SK-N-SH (cell line): ENCODE data around the gene GPR37L1. TPM values are rescaled to one million over a fixed set of nuclear protein-coding genes. Genes with fewer than 3 reads are reported as not detected.

Experiments
- CTCF ChIA-PET: fragments of 300-600, 350-600 bp; formaldehyde crosslinking; extraction: SDS; loops from one replicate; lab custom pipeline; 2021; lab: Yijun Ruan, JAX
- POLR2A ChIA-PET: fragments of 350-600 bp; sonication (Branson Sonifier 250); formaldehyde crosslinking; extraction: SDS; loops from one replicate; lab custom pipeline; 2020; ENCODE audit warnings: antibody characterized with exemption, inconsistent platforms; lab: Yijun Ruan, JAX
- DNase-seq: peaks from one replicate; pipeline ENCODE4 v3.0.0; 2012
- H2AFZ ChIP-seq: fragments of 200-600 bp; sonication (generic); 2 replicates; pipeline ENCODE4 v1.8.1; 2016; ENCODE audit warnings: antibody characterized with exemption, mild to moderate bottlenecking, low read depth
- H3F3A ChIP-seq: fragments of 200-600 bp; sonication (generic); replicated peaks from 2 replicates; pipeline ENCODE3; 2016; ENCODE audit warnings: antibody characterized with exemption, mild to moderate bottlenecking; ENCODE audit not compliant: insufficient read depth
- H3K27ac ChIP-seq, 2 experiments: fragments of 200-500 bp in 1 of 2; fragments of 200-600 bp in 1 of 2; sonication (Bioruptor generic) in 1 of 2; sonication (generic), shearing (Covaris generic) in 1 of 2; 2 replicates each; pipeline versions ENCODE4 v1.5.1 to v1.6.1; 2014 to 2016; ENCODE audit warnings: low read depth in 2 of 2, inconsistent platforms in 1 of 2, low read length in 1 of 2, mild to moderate bottlenecking in 1 of 2, mixed read lengths in 1 of 2
- H3K27me3 ChIP-seq: fragments of 200-600 bp; sonication (generic), shearing (Covaris generic); 2 replicates; pipeline ENCODE4 v1.6.1; 2016; ENCODE audit warnings: mixed run types; ENCODE audit not compliant: insufficient read depth
- H3K36me3 ChIP-seq, 2 experiments: fragments of 200-500 bp in 1 of 2; fragments of 200-600 bp in 1 of 2; sonication (Bioruptor generic) in 1 of 2; sonication (generic) in 1 of 2; replicated peaks in 1 of 2; 2 replicates each; pipeline versions ENCODE3 to v1.5.1; 2014 to 2016; ENCODE audit warnings: low read length in 1 of 2, mild to moderate bottlenecking in 1 of 2; ENCODE audit not compliant: insufficient read depth in 2 of 2, control insufficient read depth in 1 of 2
- H3K4me1 ChIP-seq, 2 experiments: fragments of 200-500 bp in 1 of 2; fragments of 200-600 bp in 1 of 2; sonication (Bioruptor generic) in 1 of 2; sonication (generic), shearing (Covaris generic) in 1 of 2; 2 replicates each; pipeline versions ENCODE4 v1.5.1 to v1.6.1; 2014 to 2016; ENCODE audit warnings: low read depth in 1 of 2, low read length in 1 of 2, mixed run types in 1 of 2; ENCODE audit not compliant: insufficient read depth in 2 of 2, control insufficient read depth in 1 of 2
- H3K4me2 ChIP-seq: fragments of 200-600 bp; sonication (generic), shearing (Covaris generic); 2 replicates; pipeline ENCODE4 v1.6.1; 2017; ENCODE audit warnings: mixed run types
- H3K4me3 ChIP-seq, 2 experiments: fragments of 200-500 bp in 1 of 2; fragments of 200-600 bp in 1 of 2; sonication (Bioruptor generic) in 1 of 2; sonication (generic), shearing (Covaris generic) in 1 of 2; 2 replicates each; pipeline versions ENCODE4 v1.5.1 to v1.8.1; 2014 to 2016; ENCODE audit warnings: low read depth in 2 of 2, inconsistent platforms in 1 of 2, low read length in 1 of 2, mild to moderate bottlenecking in 1 of 2, mixed read lengths in 1 of 2, moderate library complexity in 1 of 2
- H3K79me2 ChIP-seq: fragments of 200-600 bp; sonication (generic); 2 replicates; pipeline ENCODE4 v1.8.1; 2017; ENCODE audit warnings: mild to moderate bottlenecking; ENCODE audit not compliant: insufficient read depth
- H3K9ac ChIP-seq: fragments of 200-600 bp; sonication (generic); 2 replicates; pipeline ENCODE4 v1.6.1; 2017; ENCODE audit warnings: mixed run types
- H3K9me2 ChIP-seq: fragments of 200-600 bp; sonication (generic); 2 replicates; pipeline ENCODE4 v1.6.1; 2017; ENCODE audit warnings: mixed run types
- H3K9me3 ChIP-seq: fragments of 200-600 bp; sonication (generic); 2 replicates; pipeline ENCODE4 v1.6.1; 2017; ENCODE audit warnings: mixed run types, mild to moderate bottlenecking, moderate library complexity
- H4K20me1 ChIP-seq: fragments of 200-600 bp; sonication (generic); 2 replicates; pipeline ENCODE4 v1.6.1; 2017; ENCODE audit warnings: mild to moderate bottlenecking, mixed run types; ENCODE audit not compliant: insufficient read depth
- CHD2 ChIP-seq: fragments of 150-350 bp; IDR thresholded peaks from 2 replicates; pipeline ENCODE4 v1.6.1; 2018; ENCODE audit warnings: low read length; ENCODE audit not compliant: partially characterized antibody
- CTCF ChIP-seq: fragments of 200-600 bp; sonication (generic); IDR thresholded peaks from 2 replicates; pipeline ENCODE4 v1.6.1; 2017; ENCODE audit warnings: antibody characterized with exemption, mild to moderate bottlenecking, moderate library complexity
- ELF1 ChIP-seq: IDR thresholded peaks from 2 replicates; pipeline ENCODE4 v1.4.0; 2012
- EZH2phosphoT487 ChIP-seq: fragments of 200-600 bp; sonication (generic); IDR thresholded peaks from 2 replicates; pipeline ENCODE4 v1.6.1; 2017; ENCODE audit warnings: low read depth, mixed run types, mild to moderate bottlenecking, antibody characterized with exemption, moderate library complexity, borderline replicate concordance
- FOXM1 ChIP-seq: IDR thresholded peaks from 2 replicates; pipeline ENCODE4 v1.4.0; 2012; ENCODE audit warnings: low read depth, mild to moderate bottlenecking
- GABPA ChIP-seq: IDR thresholded peaks from 2 replicates; pipeline ENCODE4 v1.4.0; 2012; ENCODE audit warnings: low read depth, mild to moderate bottlenecking
- GATA2 ChIP-seq: sonication (generic); formaldehyde crosslinking; IDR thresholded peaks from 2 replicates; pipeline ENCODE4 v1.5.0; 2020; ENCODE audit warnings: mild to moderate bottlenecking, missing genetic modification reagents
- IRF3 ChIP-seq: fragments of 150-350 bp; IDR thresholded peaks from 2 replicates; pipeline ENCODE4 v1.6.1; 2016; ENCODE audit warnings: mild to moderate bottlenecking, low read depth, low read length
- JUND ChIP-seq: IDR thresholded peaks from 2 replicates; pipeline ENCODE4 v1.4.0; 2012
- MEF2A ChIP-seq: IDR thresholded peaks from 2 replicates; pipeline ENCODE4 v1.4.0; 2012; ENCODE audit warnings: low read depth, borderline replicate concordance
- MXI1 ChIP-seq: IDR thresholded peaks from 2 replicates; pipeline ENCODE4 v1.6.1; 2012; ENCODE audit warnings: mild to moderate bottlenecking, low read depth, low read length, improper control_type of control experiment
- NFIC ChIP-seq: IDR thresholded peaks from 2 replicates; pipeline ENCODE4 v1.4.0; 2012; ENCODE audit warnings: borderline replicate concordance
- NRF1 ChIP-seq: IDR thresholded peaks from 2 replicates; pipeline ENCODE4 v1.6.1; 2012; ENCODE audit warnings: low read depth, mild to moderate bottlenecking, low read length
- PBX3 ChIP-seq: IDR thresholded peaks from 2 replicates; pipeline ENCODE4; 2012
- POLR2AphosphoS5 ChIP-seq: IDR thresholded peaks from 2 replicates; pipeline ENCODE4 v1.6.1; 2012; ENCODE audit warnings: low read depth, low read length
- RAD21 ChIP-seq: IDR thresholded peaks from 2 replicates; pipeline ENCODE4 v1.6.1; 2012; ENCODE audit warnings: mild to moderate bottlenecking, low read length
- RCOR1 ChIP-seq: fragments of 150-350 bp; IDR thresholded peaks from 2 replicates; pipeline ENCODE4 v1.6.1; 2017; ENCODE audit warnings: antibody characterized with exemption, low read length
- RFX5 ChIP-seq: IDR thresholded peaks from 2 replicates; pipeline ENCODE4 v1.6.1; 2012; ENCODE audit warnings: mild to moderate bottlenecking, improper control_type of control experiment, low read length
- TEAD4 ChIP-seq: IDR thresholded peaks from 2 replicates; pipeline ENCODE4 v1.4.0; 2012; ENCODE audit warnings: mild to moderate bottlenecking, borderline replicate concordance; ENCODE audit not compliant: insufficient read depth
- USF2 ChIP-seq: fragments of 150-350 bp; IDR thresholded peaks from 2 replicates; pipeline ENCODE4 v1.6.1; 2017; ENCODE audit warnings: antibody characterized with exemption, low read length, low read depth, borderline replicate concordance
- WGBS: methylation state at CpG from one replicate; pipeline ENCODE4 v1.1.6; 2017; ENCODE audit warnings: low lambda C conversion rate; 5-methylcytosine and 5-hydroxymethylcytosine counted together
- polyA plus RNA-seq, 3 experiments: library from polyadenylated mRNA; depleted of rRNA; stranded (reverse); fragments of >200 nt; gene quantifications; 2 replicates each; pipeline ENCODE4 v1.2.3, GENCODE V29; 2012

Gene GPR37L1
- polyA plus RNA-seq, 1 of the 3 experiments (the other 2 are of a cell fraction), result not detected

GRCh38 chr1:202123336-202123813 lies 658 bp downstream of the GPR37L1 start:
- no peak overlapping the region for H3K4me2 ChIP-seq
- TF ChIP-seq USF2, result no peak
- no peak for TF ChIP-seq FOXM1
- TF ChIP-seq PBX3, result no peak
- no peak for TF ChIP-seq MEF2A
- no peak for TF ChIP-seq RCOR1
- TF ChIP-seq POLR2AphosphoS5, result no peak
- TF ChIP-seq, all 33 proteins: peak for 0
- Histone ChIP-seq H3K4me3 (no peak overlapping the region), H2AFZ (no peak overlapping the region), H3K36me3 (no peaks in the 10 kb centered on the region), H3K9ac (no peak overlapping the region), H3K27ac (no peak overlapping the region), H3K27me3 (no peaks in the 10 kb centered on the region), H3K9me2 (no peaks in the 10 kb centered on the region), H3K4me1 (peaks cover 0 to 9% of the 10 kb centered on the region in 2 experiments; a peak in 1 of 4 replicates), H4K20me1 (no peaks in the 10 kb centered on the region), H3F3A (peaks cover 3% of the 10 kb centered on the region), H3K79me2 (no peaks in the 10 kb centered on the region), H3K9me3 (no peaks in the 10 kb centered on the region)
- 87% methylated on average over 4 of the region's 10 CpGs for WGBS
- CTCF ChIA-PET, result interaction anchor here (0.7 to 12.0 kb wide), 16 partner anchors 9 to 658 kb away, joined by 3 to 411 read pairs (median 4); partner anchors contain the start of gene ELF3
- no peak for DNase-seq
- POLR2A ChIA-PET, result no interaction called here

- POLR2A ChIA-PET, result no interaction called here
- H3K4me2 ChIP-seq, result no peak overlapping the region
- 74% methylated on average over 7 of the region's 7 CpGs for WGBS
Measured at GRCh38 chr1:202124142-202124541, 1.4 kb downstream of the GPR37L1 start.

More at GRCh38 chr1:202124142-202124541, 1.4 kb downstream of the GPR37L1 start:
- Histone ChIP-seq H3K9me3 (no peaks in the 10 kb centered on the region), H3K27me3 (no peaks in the 10 kb centered on the region), H4K20me1 (no peaks in the 10 kb centered on the region), H3K9me2 (no peaks in the 10 kb centered on the region), H3K4me3 (no peak overlapping the region), H3K79me2 (no peaks in the 10 kb centered on the region), H3K27ac (no peak overlapping the region), H3F3A (peaks cover 3% of the 10 kb centered on the region), H2AFZ (no peak overlapping the region), H3K36me3 (no peaks in the 10 kb centered on the region), H3K4me1 (peaks cover 0 to 9% of the 10 kb centered on the region in 2 experiments; a peak in 1 of 4 replicates), H3K9ac (no peak overlapping the region)
- TF ChIP-seq RAD21 (no peak), MEF2A (no peak), ELF1 (no peak), EZH2phosphoT487 (no peak), NRF1 (no peak), GABPA (no peak), NFIC (no peak), MXI1 (no peak), RCOR1 (no peak), CHD2 (no peak), IRF3 (no peak), CTCF (no peak), RFX5 (no peak), JUND (no peak), PBX3 (no peak), GATA2 (no peak), TEAD4 (no peak)
- DNase-seq, result no peak
- CTCF ChIA-PET, result interaction anchor here (1.6 to 12.0 kb wide), 3 partner anchors 9 to 118 kb away, joined by 5 to 411 read pairs (median 161); partner anchors contain the start of gene ELF3
